Kidney epithelial cell (primary cell): ENCODE data around the gene TBX2. TPM values are rescaled to one million over a fixed set of nuclear protein-coding genes. Genes with fewer than 3 reads are reported as not detected.

Experiments
- DNase-seq: peaks from one replicate; pipeline ENCODE4 v3.0.0-alpha.2; 2010; ENCODE audit warnings: low read depth
- H3K27me3 ChIP-seq: 2 replicates; pipeline ENCODE4 v1.6.0; 2011; ENCODE audit warnings: low read length; ENCODE audit not compliant: control insufficient read depth, insufficient read depth
- H3K36me3 ChIP-seq: 2 replicates; pipeline ENCODE4 v1.5.1; 2011; ENCODE audit warnings: low read length; ENCODE audit not compliant: control insufficient read depth, insufficient read depth
- H3K4me3 ChIP-seq: 2 replicates; pipeline ENCODE4 v1.5.1; 2011; ENCODE audit warnings: low read depth, mild to moderate bottlenecking, control low read depth, low read length
- total RNA-seq: library from RNA; depleted of rRNA; stranded (reverse); fragments of >200 nt; gene quantifications from 2 replicates; pipeline ENCODE4 v1.2.3, GENCODE V29; 2015
- TF ChIP-seq, protein P1 (sequence below): IDR thresholded peaks from 2 replicates; pipeline ENCODE4 v1.5.1; 2011; ENCODE audit warnings: mild to moderate bottlenecking, moderate library complexity, low read length, control low read depth, inconsistent platforms; ENCODE audit not compliant: insufficient read depth, poor library complexity, severe bottlenecking

Gene TBX2
- total RNA-seq, 1 donor from 2014 or later = 7.3 TPM

GRCh38 chr17:61458000-61458399 is 58.4 kb downstream of the TBX2 start:
- Histone ChIP-seq H3K36me3 (no peaks in the 10 kb centered on the region), H3K27me3 (peaks cover 93% of the 10 kb centered on the region), H3K4me3 (no peak overlapping the region)
- DNase-seq = no peak
- TF ChIP-seq, protein P1, sequence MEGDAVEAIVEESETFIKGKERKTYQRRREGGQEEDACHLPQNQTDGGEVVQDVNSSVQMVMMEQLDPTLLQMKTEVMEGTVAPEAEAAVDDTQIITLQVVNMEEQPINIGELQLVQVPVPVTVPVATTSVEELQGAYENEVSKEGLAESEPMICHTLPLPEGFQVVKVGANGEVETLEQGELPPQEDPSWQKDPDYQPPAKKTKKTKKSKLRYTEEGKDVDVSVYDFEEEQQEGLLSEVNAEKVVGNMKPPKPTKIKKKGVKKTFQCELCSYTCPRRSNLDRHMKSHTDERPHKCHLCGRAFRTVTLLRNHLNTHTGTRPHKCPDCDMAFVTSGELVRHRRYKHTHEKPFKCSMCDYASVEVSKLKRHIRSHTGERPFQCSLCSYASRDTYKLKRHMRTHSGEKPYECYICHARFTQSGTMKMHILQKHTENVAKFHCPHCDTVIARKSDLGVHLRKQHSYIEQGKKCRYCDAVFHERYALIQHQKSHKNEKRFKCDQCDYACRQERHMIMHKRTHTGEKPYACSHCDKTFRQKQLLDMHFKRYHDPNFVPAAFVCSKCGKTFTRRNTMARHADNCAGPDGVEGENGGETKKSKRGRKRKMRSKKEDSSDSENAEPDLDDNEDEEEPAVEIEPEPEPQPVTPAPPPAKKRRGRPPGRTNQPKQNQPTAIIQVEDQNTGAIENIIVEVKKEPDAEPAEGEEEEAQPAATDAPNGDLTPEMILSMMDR = no peak

DNA sequence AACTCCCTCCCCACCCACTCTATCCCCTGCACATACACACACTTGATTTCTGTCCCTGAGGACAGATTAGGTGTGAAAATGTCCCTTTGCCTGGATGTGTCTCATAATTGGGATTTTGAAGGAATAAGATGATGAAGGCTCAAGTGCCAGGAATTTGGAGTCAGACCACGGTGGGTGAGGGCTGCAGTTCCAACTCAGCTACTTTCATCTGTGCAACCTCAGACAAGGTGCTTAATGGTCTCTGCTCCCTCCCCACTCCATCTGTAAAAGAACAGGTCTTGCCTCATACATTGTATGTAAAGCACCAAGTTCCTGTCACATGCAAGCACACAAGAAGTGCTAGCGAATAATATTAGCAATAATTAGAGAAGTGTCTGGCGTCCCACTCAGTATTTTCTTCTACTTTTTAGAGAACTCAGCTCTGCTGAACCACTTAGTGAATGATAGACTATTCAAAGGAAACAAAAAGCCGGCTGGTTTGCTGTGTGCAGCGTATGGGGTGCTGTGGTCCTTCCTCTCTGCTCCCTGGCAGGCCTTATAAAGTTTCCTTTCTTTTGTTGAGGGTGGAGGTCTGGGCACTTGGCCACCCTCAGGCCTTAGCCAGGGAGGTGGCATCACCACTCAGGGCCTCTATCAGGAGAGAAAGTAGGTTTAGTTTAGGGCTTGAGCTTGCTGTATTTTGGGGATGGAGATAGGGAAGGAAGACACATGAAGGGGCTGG is 58.9 kb downstream of the TBX2 start:
- DNase-seq = no peak
- Histone ChIP-seq H3K4me3 (no peak overlapping the region), H3K27me3 (peaks cover 99% of the 10 kb centered on the region), H3K36me3 (no peaks in the 10 kb centered on the region)
- TF ChIP-seq, protein P1 = no peak

Other genes starting within 250 kb of the TBX2 start
- gene TBX4, start 52.6 kb downstream of the TBX2 start, total RNA-seq = not detected in 2 replicates
- not detected in 2 replicates for gene NACA2, start 191.4 kb downstream of the TBX2 start, total RNA-seq